ENCODE results near the gene PCCA. TPM values are rescaled to one million over a fixed set of nuclear protein-coding genes. Genes with fewer than 3 reads are reported as not detected.

The PCCA gene
- total and polyA plus RNA-seq, 2 experiments from 2014 or later: 41.9 to 46.6 TPM

GRCh38 chr13:100184095-100184494, 95.2 kb downstream of the PCCA start:
- Histone ChIP-seq H3K27me3 (ENCODE audit: insufficient read depth) (no peaks in the 10 kb centered on the region), H4K20me1 (replicated peaks; ENCODE audit: insufficient read depth) (0 out of 2 replicates have a peak, but pooled peaks cover 3% of the 10 kb centered on the region), H3F3A (replicated peaks; ENCODE audit: low read depth) (no peaks in the 10 kb centered on the region), H2AFZ (no peak overlapping the region), H3K4me2 (no peak overlapping the region), H3K9me2 (ENCODE audit: insufficient read depth) (no peaks in the 10 kb centered on the region), H3K4me3 (no peak overlapping the region), H3K79me2 (replicated peaks; ENCODE audit: insufficient read depth) (peaks cover 58% of the 10 kb centered on the region), H3K36me3 (ENCODE audit: insufficient read depth) (no peaks in the 10 kb centered on the region), H3K4me1 (ENCODE audit: insufficient read depth) (peaks cover 11% of the 10 kb centered on the region; the same call in 1 of the 2 replicates), H3K27ac (ENCODE audit: low read depth) (no peak overlapping the region; the same call in 1 of the 2 replicates)
- TF ChIP-seq NANOG (IDR thresholded peaks at IDR 0.05; ENCODE audit: borderline replicate concordance) (no peak), CREB1 (CRISPR knock-in tag; IDR thresholded peaks at IDR 0.05; ENCODE audit: low read depth) (no peak), EZH2phosphoT487 (IDR thresholded peaks at IDR 0.05; ENCODE audit: unreplicated experiment) (no peak), POLR2AphosphoS5 (IDR thresholded peaks at IDR 0.05; ENCODE audit: low read depth) (no peak), ZNF114 (CRISPR knock-in tag; IDR thresholded peaks at IDR 0.05) (no peak), STAT1 (IDR thresholded peaks at IDR 0.05; ENCODE audit: unreplicated experiment) (no peak), ZNF331 (CRISPR knock-in tag; IDR thresholded peaks at IDR 0.05; ENCODE audit: low read depth) (no peak), ZNF462 (CRISPR knock-in tag; IDR thresholded peaks at IDR 0.05) (no peak), ETS1 (IDR thresholded peaks at IDR 0.05) (no peak), JUNB (IDR thresholded peaks at IDR 0.05; ENCODE audit: unreplicated experiment) (no peak), EZH2 (IDR thresholded peaks at IDR 0.05; ENCODE audit: low read depth, unreplicated experiment) (no peak)
- TF ChIP-seq, protein P1, sequence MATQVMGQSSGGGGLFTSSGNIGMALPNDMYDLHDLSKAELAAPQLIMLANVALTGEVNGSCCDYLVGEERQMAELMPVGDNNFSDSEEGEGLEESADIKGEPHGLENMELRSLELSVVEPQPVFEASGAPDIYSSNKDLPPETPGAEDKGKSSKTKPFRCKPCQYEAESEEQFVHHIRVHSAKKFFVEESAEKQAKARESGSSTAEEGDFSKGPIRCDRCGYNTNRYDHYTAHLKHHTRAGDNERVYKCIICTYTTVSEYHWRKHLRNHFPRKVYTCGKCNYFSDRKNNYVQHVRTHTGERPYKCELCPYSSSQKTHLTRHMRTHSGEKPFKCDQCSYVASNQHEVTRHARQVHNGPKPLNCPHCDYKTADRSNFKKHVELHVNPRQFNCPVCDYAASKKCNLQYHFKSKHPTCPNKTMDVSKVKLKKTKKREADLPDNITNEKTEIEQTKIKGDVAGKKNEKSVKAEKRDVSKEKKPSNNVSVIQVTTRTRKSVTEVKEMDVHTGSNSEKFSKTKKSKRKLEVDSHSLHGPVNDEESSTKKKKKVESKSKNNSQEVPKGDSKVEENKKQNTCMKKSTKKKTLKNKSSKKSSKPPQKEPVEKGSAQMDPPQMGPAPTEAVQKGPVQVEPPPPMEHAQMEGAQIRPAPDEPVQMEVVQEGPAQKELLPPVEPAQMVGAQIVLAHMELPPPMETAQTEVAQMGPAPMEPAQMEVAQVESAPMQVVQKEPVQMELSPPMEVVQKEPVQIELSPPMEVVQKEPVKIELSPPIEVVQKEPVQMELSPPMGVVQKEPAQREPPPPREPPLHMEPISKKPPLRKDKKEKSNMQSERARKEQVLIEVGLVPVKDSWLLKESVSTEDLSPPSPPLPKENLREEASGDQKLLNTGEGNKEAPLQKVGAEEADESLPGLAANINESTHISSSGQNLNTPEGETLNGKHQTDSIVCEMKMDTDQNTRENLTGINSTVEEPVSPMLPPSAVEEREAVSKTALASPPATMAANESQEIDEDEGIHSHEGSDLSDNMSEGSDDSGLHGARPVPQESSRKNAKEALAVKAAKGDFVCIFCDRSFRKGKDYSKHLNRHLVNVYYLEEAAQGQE (IDR thresholded peaks at IDR 0.05; ENCODE audit: unreplicated experiment): no peak
- TF ChIP-seq, protein P2, sequence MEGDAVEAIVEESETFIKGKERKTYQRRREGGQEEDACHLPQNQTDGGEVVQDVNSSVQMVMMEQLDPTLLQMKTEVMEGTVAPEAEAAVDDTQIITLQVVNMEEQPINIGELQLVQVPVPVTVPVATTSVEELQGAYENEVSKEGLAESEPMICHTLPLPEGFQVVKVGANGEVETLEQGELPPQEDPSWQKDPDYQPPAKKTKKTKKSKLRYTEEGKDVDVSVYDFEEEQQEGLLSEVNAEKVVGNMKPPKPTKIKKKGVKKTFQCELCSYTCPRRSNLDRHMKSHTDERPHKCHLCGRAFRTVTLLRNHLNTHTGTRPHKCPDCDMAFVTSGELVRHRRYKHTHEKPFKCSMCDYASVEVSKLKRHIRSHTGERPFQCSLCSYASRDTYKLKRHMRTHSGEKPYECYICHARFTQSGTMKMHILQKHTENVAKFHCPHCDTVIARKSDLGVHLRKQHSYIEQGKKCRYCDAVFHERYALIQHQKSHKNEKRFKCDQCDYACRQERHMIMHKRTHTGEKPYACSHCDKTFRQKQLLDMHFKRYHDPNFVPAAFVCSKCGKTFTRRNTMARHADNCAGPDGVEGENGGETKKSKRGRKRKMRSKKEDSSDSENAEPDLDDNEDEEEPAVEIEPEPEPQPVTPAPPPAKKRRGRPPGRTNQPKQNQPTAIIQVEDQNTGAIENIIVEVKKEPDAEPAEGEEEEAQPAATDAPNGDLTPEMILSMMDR (conservative IDR thresholded peaks at IDR 0.05; ENCODE audit: low read depth in 2 of 2): no peak
- Mint-ChIP-seq H3K9me3 (peaks cover 3% of the 10 kb centered on the region; the same call in 2 of the 3 replicates), H3K27ac (no peak overlapping the region), H3K27me3 (ENCODE audit: insufficient read depth, low read depth, poor library complexity) (peaks cover 9% of the 10 kb centered on the region), H3K4me1 (peaks cover 21% of the 10 kb centered on the region), H3K4me3 (no peak overlapping the region), H3K36me3 (ENCODE audit: low read depth) (peaks cover 14% of the 10 kb centered on the region; the same call in 2 of the 3 replicates)
- ATAC-seq (no peak), DNase-seq (ENCODE audit: low spot score) (no peak)

Data from GM23338 (cell line).